HPDE6-E6E7 (cell line): ENCODE measurements around the gene CHRNB1.

Source experiments
- DNase-seq: peaks from one replicate; pipeline ENCODE4 v3.0.0; 2011; ENCODE audit warnings: missing footprints; ENCODE audit errors: extremely low spot score

The CHRNB1 gene, protein sequence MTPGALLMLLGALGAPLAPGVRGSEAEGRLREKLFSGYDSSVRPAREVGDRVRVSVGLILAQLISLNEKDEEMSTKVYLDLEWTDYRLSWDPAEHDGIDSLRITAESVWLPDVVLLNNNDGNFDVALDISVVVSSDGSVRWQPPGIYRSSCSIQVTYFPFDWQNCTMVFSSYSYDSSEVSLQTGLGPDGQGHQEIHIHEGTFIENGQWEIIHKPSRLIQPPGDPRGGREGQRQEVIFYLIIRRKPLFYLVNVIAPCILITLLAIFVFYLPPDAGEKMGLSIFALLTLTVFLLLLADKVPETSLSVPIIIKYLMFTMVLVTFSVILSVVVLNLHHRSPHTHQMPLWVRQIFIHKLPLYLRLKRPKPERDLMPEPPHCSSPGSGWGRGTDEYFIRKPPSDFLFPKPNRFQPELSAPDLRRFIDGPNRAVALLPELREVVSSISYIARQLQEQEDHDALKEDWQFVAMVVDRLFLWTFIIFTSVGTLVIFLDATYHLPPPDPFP

DNA sequence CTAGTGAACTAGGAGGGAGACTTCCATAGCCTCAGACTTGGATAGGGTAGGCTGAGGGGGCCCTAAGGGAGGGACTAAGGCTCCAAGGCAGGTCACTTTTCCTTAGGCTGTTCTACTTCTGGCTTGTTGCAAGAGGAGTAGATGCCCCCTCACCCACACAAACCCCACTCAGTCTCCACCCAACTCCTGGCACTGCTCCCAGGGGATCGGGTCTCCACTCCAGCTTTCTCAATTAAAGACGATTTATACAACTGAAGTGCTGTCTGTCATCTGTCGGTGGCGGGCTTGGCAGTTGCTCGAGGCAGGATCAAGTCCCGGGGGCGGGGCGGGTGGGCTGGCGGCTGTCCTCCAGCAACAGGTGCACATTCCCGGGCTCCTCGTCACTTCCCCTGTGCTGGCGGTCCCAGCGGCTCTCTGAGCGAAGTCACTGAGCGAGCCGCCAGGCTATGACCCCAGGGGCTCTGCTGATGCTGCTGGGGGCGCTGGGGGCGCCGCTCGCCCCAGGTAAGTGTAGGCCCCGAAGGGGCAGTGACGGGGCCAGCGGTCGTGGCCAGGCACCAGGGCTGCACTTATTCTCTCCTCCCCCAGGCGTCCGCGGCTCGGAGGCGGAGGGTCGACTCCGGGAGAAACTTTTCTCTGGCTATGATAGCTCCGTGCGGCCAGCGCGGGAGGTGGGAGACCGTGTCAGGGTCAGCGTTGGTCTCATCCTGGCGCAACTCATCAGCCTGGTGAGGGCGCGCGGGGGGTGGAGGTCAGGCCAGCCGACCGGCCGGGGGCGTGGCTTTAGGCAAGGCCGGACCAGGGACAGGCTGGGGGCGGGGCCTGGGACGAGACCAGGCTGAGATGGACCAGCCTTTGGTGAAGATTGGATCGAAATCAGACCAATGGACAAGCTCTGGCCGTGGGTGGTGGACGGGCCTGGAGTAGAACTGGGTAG, at the start of gene CHRNB1:
CHRNB1 (plus strand) TSS at position 380 of the 937 bp plus-strand sequence; CDS start at position 447, 67 bp downstream.
- no peak for DNase-seq

DNA sequence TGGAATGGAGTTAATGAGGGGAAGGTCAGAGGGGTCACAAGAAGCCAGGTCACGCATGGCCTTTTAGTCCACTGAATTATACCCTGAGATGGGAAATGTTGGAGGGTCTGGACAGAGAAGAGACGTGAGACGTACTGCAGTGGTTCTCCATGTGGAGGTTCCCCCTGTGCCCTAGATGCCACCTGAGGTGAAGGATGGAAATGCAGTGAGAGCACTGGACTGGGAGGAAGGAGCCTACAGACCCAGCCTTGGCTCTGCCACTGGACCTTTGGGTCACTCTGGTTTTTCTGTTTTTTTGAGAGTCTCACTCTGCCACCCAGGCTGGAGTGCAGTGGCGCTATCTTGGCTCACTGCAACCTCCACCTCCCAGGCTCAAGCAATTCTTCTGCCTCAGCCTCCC, 48.7 kb upstream of the CHRNB1 start:
- no peak for DNase-seq

DNA sequence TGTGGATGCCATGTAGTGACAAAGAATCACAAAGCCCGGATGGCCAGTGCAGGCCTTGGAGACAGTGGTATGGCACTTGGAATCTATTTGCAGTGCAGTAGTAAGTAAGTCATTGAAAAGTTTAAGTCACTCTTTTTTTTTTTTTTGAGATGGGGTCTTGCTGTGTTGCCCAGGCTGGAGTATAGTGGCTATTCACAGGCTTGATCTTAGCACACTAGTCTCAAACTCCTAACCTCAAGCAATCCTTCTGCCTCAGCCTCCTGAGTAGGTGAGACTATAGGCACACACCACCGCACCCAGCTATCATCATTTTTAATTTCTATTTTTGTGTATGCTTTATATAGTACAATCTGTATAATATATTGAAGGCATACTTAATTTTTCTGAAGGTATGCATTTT, 46.2 kb upstream of the CHRNB1 start:
- no peak for DNase-seq

DNA sequence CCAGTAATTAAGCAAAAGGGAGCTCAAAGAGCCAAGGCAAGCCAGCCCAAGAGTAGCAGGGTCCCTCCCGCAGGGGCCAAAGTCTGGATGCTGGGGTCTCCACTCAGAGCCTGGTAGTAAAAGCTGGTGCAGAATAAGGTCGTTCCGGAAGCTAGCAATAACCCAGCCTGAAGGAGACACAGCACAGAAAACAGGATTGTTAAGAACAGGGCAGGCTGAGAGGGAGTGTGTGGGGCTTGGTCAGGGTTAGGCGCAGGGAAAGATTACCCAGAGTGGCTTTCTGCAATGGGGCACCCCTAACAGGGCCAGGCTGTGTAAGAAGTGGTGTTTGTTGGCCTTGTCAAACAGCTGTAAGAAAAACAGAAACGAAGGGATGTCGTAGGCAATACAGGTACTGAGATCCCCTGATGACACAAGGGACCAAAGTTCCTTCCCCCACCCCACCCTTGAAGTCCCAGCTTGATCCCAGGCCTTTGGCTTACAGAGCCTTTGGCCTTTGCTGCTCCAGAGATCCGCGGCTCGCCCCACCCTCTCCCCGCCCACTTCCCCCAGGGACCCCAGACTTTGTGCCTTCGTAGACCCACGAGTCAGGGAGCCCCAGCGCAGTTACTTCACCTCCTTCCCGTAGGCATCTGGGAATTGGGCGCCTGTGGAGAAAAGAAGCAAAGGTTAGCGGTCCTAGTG, 41.7 kb upstream of the CHRNB1 start:
- DNase-seq, result no peak

DNA sequence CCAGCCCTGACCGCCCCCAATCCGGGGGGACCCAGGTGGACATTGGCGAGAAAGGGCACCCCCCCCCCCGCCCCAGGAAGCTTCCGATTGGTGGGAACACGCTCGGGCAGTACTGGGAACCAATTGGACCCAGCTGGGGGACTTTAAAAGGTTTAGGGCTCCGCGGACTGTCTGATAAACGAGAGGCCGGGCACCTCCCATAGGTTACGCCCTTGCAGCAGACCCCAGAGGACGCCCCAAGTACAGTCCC, 41.2 kb upstream of the CHRNB1 start:
- DNase-seq, result peak; percentile 45

DNA sequence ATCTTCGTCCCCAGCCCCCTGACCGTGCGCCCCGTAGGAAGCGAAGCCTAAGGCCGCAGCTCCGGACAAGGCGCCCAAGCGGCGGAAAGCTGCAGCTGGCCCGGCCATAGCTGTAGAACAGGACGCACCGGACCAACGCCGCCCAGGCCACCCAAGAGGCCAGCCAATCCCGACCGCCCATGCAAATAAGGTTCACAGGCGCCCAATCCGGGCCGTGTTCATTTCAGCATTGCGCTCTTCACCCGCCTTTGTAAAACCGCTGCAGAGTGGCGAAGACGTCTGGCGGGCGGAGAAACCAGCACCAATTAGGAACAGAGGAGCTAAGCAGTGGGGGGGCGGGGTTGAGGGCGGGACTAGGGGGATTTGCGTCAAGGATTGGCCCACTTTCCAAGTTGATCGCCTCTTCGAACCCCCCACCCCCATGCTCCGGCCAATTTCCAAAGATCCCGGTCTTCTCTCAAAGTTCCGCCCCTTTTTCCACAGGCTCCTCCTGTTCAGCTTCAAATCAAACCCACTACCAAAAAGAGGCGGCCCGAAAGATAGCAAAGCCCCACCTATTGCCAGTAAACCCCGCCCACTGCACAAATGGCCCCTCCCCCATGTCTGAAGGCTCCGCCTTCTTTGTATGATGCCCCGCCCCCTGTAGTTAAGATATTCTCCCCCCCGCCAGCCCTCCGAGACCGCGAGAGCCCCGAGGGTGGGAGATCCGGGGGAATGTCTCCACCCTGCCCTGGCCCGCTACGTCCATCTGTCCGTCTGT, 40.7 kb upstream of the CHRNB1 start, which contains the start of gene TMEM256:
TMEM256 (minus strand) TSS at position 121 of the 760 bp plus-strand sequence; CDS start at position 108, 13 bp downstream.
- peak; percentile 94 for DNase-seq

DNA sequence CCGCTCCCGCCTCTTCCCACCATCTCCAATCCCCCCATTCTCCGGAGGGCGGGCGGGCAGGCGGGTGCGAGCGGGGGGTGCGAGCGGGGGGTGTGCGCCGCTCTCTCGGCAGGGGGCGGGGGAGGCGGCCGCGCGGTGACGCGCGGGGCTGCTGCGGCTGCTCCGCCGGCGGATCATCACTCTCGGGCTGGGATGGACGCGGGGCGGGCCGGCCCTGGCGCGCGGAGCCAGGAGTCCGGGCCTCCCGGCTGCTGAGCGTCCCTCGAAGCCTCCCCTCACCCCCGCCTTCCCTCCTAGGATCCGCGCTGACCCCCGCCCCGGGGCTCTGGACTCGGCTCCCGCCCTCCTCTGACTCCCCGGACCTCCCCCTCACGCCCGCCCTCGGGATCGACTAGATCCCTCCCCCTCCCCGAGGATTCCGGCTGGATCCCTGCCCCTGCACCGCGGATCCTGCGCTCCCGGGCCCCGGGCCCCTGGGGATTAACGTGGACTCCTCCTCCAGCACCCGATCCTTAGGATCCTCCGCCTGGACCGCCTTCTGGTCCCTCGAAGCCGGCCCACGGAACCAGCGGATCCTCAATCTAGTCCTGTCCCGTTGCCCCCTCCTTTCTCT, 40.0 kb upstream of the CHRNB1 start:
- DNase-seq, result peak; percentile 48

DNA sequence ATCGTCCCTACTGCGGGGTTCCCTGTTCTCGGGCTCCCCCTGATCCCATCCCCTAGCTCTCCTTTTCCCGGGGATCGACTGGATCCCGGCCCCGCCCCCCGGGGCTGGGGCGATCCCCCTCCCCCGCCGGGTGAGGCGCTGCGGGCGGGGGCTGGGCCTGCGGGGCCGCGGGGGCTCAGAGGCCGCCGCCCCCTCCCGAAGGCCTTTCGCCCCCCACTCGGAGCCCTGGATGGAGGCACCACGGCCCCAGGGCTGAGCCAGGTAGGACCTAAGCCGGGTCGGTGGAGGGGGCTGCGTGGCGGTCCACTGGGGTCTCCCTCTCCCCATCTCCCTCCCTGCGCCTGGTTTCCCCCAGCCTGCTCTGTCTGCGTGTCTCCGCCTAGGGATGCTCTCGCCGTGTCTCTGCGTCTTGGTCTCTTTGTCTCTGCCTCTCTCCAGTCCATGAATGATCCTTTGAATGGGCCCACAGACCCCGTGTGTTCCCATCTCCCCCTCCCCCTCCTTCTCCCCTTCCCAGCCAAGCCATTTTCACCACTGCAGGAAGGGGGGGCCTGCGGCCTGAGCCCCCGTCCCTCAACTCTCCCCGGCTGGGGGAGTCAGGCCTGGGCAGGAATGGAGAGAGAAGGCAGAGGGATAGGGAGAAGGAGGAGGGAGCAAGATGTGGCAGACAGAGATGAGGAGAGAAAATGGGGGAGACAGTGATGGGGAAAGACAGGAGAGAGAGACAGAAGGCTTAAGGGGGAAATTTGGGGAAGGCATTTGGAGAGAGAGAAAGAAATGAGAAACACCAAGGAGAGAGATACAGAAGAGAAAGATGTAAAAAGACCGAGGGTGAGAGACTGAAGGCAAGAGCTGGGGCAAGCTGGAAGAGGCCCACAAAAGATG, 39.3 kb upstream of the CHRNB1 start:
- DNase-seq, result no peak

DNA sequence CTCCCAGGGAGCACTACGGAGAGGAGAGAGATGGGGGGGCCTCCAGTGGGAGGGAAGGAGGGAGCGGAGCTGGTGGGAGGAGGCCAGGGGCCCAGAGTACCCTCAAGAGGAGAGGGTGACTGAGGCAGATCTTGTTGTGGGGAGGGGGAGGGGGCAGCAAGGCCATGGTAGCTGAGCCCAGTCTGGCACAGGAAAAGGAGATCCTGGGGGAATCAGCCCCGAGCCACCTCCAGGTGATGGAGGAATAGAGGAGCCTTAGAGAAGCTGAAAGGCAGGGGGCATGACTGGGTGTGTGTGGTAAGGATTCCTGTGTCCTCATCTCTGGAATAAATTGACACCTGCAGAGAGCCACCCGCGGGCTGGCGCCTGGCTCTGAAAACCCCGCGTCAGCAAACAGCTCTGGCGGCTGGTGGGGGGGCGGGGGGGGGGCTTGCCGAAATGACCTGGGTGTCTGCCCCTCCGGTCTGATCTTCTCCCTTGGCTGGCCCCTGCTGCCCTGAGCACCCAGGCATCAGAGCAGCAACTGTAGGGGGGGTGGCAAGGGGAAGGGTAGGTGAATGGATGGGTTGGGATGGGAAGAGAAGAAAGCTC, 38.5 kb upstream of the CHRNB1 start:
- no peak for DNase-seq

DNA sequence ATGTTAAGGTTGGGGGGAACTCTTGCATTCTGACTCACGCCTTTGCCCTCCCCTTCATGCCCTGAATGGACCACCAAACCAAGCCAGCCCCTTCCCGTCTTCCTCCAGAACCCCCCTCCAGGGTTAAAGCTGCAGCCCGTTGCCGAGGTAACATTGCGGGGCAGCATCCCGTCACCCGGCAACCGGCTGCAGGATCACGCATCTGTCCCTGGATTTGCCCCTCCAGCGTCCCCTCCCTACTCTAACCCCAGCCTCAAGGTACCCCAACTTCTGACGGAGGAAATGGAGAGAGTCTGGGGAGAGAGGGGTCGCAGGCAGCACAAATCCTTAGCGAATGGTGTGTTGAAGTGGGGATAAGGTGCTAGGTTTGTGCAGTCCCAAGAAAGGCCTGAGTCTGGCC, 37.8 kb upstream of the CHRNB1 start:
- DNase-seq, result no peak

DNA sequence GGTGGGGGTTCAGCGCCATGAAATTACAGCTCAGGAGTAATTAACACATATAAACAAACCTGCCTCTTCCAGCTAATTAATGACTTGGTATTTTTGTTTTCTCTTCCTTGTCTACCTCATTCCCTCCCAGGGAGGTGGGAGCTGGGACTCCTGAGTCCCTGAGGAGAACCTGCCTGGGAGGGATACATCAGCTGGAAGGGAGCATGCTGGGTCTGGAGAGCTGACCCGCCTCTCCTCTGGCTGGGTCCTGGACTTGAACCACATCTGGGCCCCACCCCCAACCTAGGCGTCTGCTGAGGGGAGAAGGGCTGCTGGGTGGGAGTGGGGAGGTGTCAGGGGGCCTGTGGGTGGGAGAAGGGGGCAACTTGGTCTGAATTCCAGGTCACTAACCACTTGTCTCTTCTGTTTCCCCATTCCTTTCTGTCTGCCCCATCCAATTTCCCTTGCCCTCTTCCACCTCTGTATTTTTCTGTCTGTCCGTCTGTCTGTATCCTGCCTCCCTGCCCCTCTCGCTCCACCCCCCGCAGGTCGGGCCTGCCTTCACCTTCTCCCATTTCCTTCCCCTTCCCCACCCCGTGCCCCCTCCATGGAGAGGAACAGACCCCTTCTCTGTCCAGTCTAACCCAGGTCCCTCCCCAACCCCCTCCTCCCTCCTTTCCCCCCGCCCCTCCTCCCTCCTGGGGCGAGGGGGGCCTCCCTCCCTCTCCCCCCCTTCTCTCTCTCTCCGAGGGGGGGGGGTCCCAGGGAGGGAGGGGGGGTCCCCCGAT, 37.2 kb upstream of the CHRNB1 start, which contains the start of gene NLGN2:
NLGN2 (plus strand) TSS at position 361 of the 767 bp plus-strand sequence. CDS start 411 bp downstream, outside the sequence.
- no peak for DNase-seq

DNA sequence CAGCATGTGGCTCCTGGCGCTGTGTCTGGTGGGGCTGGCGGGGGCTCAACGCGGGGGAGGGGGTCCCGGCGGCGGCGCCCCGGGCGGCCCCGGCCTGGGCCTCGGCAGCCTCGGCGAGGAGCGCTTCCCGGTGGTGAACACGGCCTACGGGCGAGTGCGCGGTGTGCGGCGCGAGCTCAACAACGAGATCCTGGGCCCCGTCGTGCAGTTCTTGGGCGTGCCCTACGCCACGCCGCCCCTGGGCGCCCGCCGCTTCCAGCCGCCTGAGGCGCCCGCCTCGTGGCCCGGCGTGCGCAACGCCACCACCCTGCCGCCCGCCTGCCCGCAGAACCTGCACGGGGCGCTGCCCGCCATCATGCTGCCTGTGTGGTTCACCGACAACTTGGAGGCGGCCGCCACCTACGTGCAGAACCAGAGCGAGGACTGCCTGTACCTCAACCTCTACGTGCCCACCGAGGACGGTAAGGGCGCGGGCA, 36.6 kb upstream of the CHRNB1 start:
- DNase-seq, result no peak

DNA sequence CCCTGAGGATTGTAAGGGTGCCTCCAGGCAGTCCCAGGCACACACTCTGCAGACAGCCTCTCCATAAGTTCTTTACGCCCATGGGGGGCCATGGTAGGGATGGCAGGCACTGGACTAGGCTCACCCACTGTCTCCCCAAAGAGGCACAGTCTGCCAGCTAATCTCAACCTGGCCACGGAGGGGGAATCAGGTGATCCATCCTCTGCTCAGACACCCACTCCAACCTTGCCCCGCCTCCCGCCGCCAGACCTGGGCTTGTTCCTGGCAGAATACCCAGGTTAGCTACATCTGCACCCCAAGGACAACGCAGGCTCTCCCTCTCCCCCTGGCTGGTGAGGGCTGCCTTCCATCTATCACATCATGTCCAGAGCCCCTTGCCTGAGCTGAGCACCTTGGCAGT, 36.0 kb upstream of the CHRNB1 start:
- DNase-seq, result no peak

DNA sequence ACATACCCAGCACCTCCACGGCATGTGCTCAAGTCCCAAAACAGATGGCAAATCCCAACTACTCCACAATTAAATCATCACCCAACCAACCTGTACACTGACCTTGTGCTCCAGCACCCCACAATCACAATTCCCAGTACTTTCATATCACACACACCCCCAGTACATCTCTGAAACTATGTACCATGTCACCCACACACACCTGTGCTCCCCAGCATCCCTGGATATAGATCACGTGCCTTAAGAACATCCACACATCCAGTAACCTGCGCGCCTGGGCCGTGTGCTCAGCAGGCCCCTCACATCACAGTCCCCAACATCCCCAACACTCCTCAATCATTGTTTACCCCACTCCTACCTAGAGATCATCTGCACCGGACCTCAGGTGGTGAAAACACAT, 35.1 kb upstream of the CHRNB1 start:
- DNase-seq, result no peak

DNA sequence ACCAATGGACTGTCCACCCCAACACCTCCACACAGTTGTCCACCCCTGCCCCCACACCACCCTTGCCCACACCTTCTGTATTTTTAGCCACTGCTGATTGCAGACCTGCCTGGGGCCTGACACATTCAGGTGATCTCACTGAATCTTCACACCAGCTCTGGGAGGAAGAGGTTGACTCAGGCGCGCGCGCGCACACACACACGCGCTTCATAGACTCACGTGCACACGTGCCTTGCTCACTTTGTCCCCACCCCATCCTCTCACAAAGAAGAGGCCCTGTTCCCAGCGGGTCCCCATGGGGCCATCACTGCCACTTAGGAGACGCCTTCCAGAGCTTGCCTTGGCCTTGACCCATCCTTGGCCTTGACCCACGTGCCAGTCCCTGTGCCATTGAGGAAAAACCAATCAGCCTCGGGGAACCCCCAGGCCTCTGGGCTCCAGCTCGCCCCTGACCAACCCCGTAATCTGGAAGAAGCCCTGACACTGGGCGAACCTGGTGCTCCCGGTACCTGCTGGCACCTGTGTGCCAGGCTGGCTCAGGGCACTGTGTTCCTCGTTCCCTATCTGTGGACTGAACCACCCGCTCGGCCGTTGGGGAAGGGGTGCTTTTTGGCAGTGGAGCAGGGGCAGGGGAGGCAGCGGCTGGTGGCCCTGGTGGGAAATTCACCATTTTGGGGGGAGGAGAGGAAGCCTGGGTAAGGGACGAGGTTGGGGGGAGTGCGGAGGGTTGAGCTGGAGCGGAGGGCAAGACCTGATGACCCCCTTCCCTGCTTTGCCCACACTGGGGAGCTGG, 34.0 kb upstream of the CHRNB1 start:
- no peak for DNase-seq

DNA sequence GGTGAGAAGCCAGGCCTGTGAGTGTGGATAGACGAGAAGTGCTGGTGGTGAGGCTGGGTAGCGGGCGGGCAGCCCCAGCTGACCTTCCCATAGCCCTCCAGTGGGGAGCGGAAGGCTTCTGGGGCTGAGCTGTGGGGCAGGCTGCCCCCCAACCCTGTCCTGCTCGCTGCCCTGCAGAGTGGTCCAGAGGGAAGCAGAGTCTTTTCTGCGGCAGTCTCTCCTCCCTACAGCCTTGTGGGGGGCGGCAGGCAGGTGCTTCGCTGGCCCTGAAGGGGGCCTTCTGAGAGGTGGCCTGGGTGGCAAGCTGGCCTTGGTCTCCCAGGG, 33.5 kb upstream of the CHRNB1 start:
- DNase-seq, result no peak

DNA sequence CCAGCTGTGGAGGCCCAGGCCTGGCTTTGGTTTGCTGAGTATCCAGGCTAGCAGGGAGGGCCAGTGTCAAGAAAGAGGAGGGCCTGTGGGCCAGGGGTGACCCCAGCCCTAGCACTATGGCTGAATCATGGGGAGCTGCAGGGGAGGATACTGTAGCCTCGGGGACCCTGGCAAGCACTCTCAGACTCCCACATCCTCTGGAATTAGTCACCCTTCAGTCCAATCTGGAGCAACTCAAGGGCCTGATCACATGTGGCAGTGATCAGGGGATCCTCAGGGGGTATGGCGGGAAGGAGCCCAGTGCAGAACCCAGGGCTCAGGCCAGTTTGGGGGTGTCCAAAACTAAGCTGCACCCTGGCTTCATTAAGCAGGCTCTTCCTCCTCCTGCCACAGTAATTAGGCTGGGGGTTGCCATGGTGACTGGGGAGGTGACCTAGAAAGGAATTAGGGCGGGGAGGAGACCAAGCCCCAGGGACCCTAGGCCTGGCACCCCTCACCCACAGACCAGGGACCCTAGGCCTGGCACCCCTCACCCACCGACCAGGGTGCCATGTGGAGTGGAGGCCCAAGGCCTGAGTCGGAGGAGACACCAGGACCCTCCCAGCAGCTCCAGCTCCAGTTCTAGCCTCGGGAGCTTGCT, 31.4 kb upstream of the CHRNB1 start:
- DNase-seq, result no peak
